UCSD-AML1 (cell line): ENCODE data around the gene EVL.

ENCODE experiments used
- DNase-seq: peaks from one replicate; lab custom pipeline; 2025; ENCODE audit not compliant: unreplicated experiment; lab: John Stamatoyannopoulos, UW

Gene EVL

DNA sequence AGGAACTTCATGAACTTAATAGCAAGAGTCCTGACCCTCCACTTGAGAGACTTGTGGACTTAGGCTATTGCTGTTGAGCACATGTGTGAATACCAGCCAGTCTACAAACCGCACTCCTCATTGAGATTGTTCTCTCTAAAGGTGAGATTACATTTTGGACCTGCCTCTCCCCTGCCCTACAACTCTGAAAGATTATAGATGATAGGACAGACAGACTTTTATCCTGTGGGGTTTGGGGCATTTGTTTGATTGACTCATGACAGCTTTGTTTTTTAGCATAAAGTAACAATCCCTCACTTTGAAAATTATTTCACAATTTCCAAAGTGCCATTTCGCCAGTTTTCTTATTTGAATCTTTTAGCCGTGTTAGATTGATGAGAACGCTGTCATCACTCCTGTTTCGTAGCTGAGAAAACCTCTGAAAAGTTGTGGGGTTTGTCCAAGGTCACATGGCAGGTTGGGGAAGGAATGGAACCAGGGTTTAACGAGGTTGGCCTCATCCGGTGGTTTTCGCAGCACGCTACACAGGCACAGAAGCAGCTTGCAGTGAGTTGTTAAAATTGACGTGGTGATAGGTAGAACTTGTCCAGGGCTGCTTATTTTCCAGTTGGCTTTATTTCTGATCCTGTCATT, 836 bp downstream of the EVL start:
- peak; percentile 78 for DNase-seq

DNA sequence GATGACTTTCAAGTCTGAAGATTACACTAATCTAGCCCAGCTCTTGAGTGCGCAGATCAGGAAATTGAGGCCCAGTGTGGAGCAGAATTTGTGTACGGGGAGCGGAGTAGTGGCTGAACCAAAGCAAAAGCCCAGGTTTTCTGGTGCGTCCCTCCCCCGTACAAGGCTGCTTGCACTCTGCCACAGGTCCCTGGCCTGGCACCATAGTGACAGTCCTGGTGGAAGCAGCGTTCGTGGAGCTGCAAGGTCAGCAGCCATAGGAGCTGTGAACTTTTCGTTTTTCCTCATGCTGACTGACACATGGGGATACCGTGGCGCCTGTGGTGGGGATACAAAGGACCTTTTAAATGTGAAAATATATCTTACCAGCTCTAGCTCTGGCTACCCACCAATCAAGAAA, 1.7 kb downstream of the EVL start:
- DNase-seq = no peak

GRCh38 chr14:100067481-100067880, 2.3 kb downstream of the EVL start:
- no peak for DNase-seq

- DNase-seq = peak; percentile 84
Observed at GRCh38 chr14:100067971-100068959, 3.0 kb downstream of the EVL start.

GRCh38 chr14:100069161-100069800, 4.1 kb downstream of the EVL start:
- no peak for DNase-seq

DNA sequence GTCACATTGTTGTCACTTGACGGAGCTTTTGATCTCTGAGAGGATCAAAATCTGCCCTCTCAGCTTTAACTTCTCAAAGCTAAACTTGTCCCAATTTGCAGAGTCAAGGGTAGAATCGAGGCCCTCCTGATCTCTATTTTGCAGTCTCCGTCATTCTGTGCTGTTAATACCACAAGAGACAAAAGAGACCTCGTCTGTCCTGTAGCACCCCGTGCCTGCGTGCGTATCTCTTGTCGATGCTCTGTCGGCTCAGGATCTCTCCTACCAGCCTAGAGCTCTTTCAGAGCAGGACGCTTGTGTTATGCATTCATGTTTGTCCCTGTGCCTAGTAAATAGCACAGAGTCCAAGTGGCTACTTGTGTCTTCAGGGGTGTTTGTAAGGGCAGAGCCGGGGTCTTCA, 5.1 kb downstream of the EVL start:
- DNase-seq = no peak

DNA sequence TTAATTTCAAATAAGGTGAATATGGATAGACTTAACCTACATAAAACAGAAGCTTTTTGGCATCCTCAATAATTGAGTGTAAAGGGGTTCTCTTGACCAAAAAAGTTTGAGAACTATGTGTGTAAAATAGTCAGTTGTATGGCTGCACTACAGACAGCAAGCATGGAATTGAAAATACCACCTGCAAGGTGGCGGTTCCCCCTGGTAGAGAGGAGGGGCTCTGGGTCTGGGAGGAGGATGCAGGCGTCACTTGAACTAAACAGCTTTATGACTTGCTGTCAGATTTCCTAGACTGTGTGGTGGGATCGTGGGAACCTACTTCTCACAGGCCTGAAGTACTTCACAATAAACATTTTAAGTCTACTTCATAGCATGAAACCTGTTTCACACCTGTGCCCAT, 6.3 kb downstream of the EVL start:
- DNase-seq = no peak

GRCh38 chr14:100072783-100073346, 7.6 kb downstream of the EVL start:
- no peak for DNase-seq

DNA sequence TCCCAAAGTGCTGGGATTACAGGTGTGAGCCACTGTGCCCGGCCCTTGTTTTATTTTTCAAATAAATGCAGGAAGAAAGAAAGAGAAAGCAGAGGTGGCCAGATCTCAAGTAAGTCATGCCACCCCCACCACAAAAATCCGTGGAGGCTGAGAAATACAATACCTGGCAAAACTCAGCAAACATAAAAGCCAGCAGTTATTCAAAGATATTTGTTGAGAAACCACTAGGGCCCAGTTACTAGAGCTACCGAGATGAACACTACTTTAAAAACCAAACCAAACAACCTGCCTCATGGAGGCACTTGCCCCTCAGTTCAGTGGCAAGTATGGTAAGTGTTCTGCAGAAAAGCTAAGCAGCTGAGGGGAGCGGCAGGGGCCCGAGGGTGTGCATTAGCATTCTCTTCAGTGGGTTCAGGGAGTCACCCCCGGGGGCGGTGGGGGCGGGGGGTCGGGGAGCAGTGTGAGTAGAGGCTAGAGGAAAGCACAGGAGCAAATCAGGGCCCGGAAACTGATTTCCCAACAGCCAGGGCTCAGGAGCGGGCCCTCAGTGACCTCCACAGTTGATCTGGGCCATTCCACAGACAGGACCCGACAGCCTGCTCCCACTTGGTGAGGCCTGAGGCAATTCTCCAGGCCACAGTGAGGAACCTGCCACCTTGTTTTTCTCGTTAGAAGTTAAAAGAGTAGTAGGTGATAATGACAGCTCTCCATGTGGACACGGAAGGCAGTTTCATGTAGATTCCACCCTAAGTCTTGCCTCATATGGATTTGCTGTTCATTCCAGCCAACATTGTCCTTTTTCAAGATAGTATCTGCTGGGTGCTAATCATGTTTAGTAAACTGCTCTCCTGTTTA, 8.6 kb downstream of the EVL start:
- DNase-seq = no peak

- no peak for DNase-seq
Observed at GRCh38 chr14:100074431-100075100, 9.3 kb downstream of the EVL start.

DNA sequence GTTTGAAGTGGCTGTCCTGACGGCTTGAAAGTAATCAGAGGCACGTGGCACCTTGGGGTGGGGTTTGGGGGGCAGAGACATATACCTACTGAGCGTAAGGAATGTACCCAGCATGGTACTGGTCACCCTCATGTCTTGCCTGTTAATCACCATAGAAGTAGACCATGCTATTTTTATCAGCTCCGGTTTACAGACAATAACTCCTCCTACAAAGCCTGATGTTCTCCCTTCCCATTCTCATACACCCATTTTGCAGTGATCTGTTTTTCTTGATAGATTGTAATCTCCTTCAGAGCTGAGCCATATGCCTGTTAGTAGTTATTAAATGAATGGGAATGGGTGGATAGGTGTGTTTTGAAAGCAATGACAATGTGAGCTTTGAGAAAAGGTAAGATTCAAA, 10.5 kb downstream of the EVL start:
- DNase-seq = no peak

- peak; percentile 80 for DNase-seq
Observed at GRCh38 chr14:100076133-100076532, 10.9 kb downstream of the EVL start.

GRCh38 chr14:100076606-100077005, 11.4 kb downstream of the EVL start:
- DNase-seq = no peak

DNA sequence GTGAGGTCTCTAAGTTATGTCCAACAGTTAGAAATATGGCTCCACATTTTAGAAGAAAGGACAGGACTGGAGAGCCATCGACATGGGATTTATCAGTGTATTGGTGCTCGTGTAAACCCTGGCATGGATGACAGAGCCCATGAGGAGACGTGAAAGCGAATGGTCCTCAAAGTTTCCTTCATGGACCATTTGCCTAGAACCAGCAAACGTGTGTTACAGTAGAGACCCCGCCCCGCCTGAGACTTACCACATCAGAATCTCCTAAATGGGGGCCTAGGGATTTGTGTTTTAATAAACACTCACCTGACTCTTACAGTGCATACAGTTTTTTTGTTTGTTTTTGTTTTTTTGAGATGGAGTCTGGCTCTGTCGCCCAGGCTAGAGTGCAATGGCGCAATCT, 12.2 kb downstream of the EVL start:
- DNase-seq = no peak

DNA sequence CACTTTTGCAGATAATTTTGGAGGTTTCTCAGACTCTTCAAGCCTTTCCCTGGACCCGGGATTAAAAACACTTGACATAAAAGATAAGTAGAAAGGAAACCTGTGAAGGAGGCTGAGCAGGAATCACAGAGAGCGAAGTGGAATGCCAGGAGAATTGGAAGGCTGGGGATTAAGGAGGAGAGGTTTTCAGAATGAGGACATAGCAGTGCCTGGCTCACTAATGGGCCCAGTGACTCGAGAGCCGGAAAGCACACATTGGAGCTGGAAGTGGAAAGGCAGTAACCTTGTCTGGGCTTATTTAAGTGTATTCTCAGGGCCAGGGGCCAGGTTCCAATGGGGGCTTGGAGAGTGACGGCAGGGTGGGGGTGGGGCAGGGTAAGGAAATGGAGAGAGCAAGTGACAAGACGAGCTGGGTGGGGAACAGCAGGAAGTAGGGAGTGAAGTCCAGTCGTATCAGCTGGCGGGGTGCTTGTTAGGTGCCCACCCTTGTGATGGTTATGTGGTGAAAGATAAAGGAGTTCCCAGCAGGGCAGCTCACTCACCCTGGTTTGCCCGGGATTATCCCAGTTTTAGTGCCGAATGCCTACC, 13.1 kb downstream of the EVL start:
- no peak for DNase-seq

DNA sequence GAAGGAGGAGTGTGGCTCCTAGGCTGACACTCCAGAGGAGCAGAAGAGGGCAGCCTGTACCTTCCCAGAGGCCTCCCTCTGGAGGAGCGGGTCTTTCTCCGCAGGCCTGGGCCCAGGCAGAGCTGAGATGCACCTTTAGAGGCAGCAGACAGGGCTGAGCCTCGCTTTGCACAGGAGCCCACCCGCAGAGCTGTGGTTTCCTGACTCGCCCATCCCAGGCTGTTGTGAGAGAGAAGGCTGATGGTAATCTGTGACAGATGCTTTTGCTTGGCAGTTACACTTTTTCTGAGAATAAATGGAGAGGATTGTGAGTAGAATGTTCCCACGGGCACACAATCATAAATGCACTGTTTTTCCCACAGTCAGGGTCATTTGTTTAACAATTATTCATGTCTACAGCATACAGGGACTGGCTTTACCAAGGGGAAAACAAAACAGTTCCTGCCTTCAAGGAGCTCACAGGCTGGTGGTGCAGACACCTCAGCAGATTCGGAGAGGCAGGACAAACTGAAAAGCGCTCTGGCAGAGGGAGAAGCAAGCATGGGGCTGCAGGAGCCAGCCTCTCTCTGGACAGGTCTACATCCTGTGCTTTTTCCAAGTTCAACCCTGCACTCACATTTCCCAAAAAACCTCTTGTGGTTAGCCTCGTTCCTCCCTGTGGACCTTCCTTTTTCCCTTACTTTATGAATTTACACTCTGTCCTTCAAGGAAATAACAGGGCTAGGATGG, 13.9 kb downstream of the EVL start:
- DNase-seq = peak; percentile 72

- DNase-seq = no peak
Observed at GRCh38 chr14:100079726-100080005, 14.4 kb downstream of the EVL start.

DNA sequence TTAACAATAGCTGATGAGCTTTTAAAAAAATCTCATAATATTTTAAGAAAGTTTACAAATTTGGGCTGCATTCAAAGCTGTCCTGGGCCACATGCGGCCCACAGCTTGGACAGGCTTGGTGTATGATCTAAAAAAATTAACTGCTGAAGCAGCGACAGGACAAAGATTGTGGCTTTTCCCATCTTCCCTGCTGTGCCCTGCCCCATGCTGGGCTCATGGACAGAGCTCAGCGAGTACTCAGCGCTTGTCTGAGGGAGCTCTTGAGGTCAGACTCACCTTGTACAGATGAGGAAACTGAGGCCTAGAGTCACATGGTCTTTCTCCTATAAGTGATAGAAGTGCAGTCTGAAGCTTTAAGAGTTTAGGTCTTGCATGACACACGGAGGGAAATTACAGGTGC, 15.0 kb downstream of the EVL start:
- DNase-seq = no peak

DNA sequence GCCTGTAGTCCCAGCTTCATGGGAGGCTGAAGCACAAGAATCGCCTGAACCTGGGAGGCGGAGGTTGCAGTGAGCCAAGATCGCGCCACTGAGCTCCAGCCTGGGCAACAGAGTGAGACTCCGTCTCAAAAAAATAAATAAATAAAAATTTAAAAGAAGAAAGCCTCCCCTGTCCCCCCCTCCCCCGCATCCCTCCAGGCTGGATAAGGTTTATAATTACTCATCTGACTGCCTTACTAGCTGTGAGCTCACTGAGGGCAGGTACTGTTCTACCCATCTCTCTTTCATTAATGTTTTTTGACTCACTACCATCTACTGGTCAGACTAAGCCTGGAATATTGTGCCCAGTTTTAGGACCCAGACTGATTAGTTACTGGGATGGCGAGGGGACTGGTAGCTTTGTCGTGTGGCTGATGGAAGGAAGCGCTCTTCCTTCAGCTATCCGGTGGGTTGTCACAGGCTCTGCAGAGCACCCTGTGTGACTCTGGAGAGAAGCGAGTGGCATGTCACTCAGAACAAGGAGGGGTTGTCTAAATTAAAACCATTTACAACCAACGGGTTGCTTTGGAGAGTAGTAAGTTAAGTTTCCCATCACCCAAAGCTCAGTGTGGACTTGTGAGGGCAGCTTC, 16.9 kb downstream of the EVL start:
- DNase-seq = no peak
